Measurements from ENCODE around the gene EHD3. TPM values are rescaled to one million over a fixed set of nuclear protein-coding genes. Genes with fewer than 3 reads are reported as not detected.

EHD3 gene
- total and polyA plus RNA-seq, 10 of the 15 experiments (the other 5 are each of a cell fraction or from before 2014, with no cell fraction given): 1.1 to 10.9 (median 8.2) TPM

- no peak for DNase-seq (ENCODE audit: low read depth, low spot score)
- Histone ChIP-seq H3K4me2 (ENCODE audit: control insufficient read depth, insufficient read depth) (no peak overlapping the region), H3K27me3 (replicated peaks in 1 of 2; ENCODE audit: control insufficient read depth in 2 of 2, insufficient read depth in 2 of 2, low read length in 1 of 2) (no peaks in the 10 kb centered on the region), H4K20me1 (ENCODE audit: control insufficient read depth, insufficient read depth) (no peaks in the 10 kb centered on the region), H3K36me3 (ENCODE audit: control insufficient read depth in 2 of 2, insufficient read depth in 2 of 2, low read length in 1 of 2) (no peaks in the 10 kb centered on the region), H3K79me2 (ENCODE audit: control insufficient read depth, insufficient read depth, low read length) (no peaks in the 10 kb centered on the region), H3K27ac (ENCODE audit: control insufficient read depth, insufficient read depth) (no peak overlapping the region), H3K9ac (ENCODE audit: control insufficient read depth, insufficient read depth, low read length) (no peak overlapping the region), H3K4me3 (no peak overlapping the region), H2AFZ (ENCODE audit: control insufficient read depth, low read depth, low read length) (no peak overlapping the region), H3K9me3 (replicated peaks; ENCODE audit: control insufficient read depth, insufficient read depth, low read length) (no peaks in the 10 kb centered on the region), H3K4me1 (ENCODE audit: control insufficient read depth, insufficient read depth, low read length) (no peaks in the 10 kb centered on the region)
- no peak for FAIRE-seq
- ChIA-PET CTCF (interaction anchor here (1.0 to 1.2 kb wide), 3 partner anchors 28 to 106 kb away, joined by 4 to 5 read pairs (median 4); partner anchors contain the start of gene GALNT14), RAD21 (ENCODE audit: unreplicated experiment) (interaction anchor here (0.9 kb wide), 1 partner anchor 57 kb away, joined by 4 read pairs; no protein-coding TSS in a partner anchor), POLR2A (interaction anchor here (1.2 kb wide), 1 partner anchor 10 kb away, joined by 3 read pairs; no protein-coding TSS in a partner anchor), SMC1A (ENCODE audit: uncharacterized antibody, unreplicated experiment) (interaction anchor here (0.6 to 1.2 kb wide), 4 partner anchors 10 to 79 kb away, joined by 3 read pairs; partner anchors contain the start of gene CAPN14)
- BruUV-seq (replicated peaks): no TSS peak
- whole genome bisulfite sequencing (ENCODE audit: insufficient coverage, insufficient replicate concordance, low lambda C conversion rate, missing lambda C conversion rate): 38% methylated on average over 6 of the region's 6 CpGs
- intact Hi-C loops (cut with micrococcal nuclease; ENCODE audit: unreplicated experiment): no loop called here
- TF ChIP-seq NKRF (conservative IDR thresholded peaks at IDR 0.05) (no peak), TARDBP (IDR thresholded peaks at IDR 0.05; ENCODE audit: borderline replicate concordance) (no peak), SUPT20H (IDR thresholded peaks at IDR 0.05; ENCODE audit: borderline replicate concordance, control insufficient read depth, low read depth, low read length) (no peak), ZNF24 (IDR thresholded peaks at IDR 0.05) (no peak), STAT1 (conservative IDR thresholded peaks at IDR 0.05) (no peak), MEF2A (IDR thresholded peaks at IDR 0.05; ENCODE audit: insufficient read depth, low read depth, low read length) (no peak), POU2F2 (IDR thresholded peaks at IDR 0.05; ENCODE audit: borderline replicate concordance, low read depth, low read length) (no peak)
- TF ChIP-seq, protein P1, sequence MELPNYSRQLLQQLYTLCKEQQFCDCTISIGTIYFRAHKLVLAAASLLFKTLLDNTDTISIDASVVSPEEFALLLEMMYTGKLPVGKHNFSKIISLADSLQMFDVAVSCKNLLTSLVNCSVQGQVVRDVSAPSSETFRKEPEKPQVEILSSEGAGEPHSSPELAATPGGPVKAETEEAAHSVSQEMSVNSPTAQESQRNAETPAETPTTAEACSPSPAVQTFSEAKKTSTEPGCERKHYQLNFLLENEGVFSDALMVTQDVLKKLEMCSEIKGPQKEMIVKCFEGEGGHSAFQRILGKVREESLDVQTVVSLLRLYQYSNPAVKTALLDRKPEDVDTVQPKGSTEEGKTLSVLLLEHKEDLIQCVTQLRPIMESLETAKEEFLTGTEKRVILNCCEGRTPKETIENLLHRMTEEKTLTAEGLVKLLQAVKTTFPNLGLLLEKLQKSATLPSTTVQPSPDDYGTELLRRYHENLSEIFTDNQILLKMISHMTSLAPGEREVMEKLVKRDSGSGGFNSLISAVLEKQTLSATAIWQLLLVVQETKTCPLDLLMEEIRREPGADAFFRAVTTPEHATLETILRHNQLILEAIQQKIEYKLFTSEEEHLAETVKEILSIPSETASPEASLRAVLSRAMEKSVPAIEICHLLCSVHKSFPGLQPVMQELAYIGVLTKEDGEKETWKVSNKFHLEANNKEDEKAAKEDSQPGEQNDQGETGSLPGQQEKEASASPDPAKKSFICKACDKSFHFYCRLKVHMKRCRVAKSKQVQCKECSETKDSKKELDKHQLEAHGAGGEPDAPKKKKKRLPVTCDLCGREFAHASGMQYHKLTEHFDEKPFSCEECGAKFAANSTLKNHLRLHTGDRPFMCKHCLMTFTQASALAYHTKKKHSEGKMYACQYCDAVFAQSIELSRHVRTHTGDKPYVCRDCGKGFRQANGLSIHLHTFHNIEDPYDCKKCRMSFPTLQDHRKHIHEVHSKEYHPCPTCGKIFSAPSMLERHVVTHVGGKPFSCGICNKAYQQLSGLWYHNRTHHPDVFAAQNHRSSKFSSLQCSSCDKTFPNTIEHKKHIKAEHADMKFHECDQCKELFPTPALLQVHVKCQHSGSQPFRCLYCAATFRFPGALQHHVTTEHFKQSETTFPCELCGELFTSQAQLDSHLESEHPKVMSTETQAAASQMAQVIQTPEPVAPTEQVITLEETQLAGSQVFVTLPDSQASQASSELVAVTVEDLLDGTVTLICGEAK (IDR thresholded peaks at IDR 0.05; ENCODE audit: borderline replicate concordance): no peak
- no peak for ATAC-seq
- in situ Hi-C loops (cut with MboI): no loop called here
These were observed 6.8 kb upstream of the EHD3 start for GRCh38 chr2:31227110-31227509.
